ENCODE results near the gene OR2J3.
"Not testable (repeated sequence)": the region's sequence is repeated elsewhere in the genome, so short reads cannot be mapped to it uniquely, and the experiment has no call there.

OR2J3 gene

DNA sequence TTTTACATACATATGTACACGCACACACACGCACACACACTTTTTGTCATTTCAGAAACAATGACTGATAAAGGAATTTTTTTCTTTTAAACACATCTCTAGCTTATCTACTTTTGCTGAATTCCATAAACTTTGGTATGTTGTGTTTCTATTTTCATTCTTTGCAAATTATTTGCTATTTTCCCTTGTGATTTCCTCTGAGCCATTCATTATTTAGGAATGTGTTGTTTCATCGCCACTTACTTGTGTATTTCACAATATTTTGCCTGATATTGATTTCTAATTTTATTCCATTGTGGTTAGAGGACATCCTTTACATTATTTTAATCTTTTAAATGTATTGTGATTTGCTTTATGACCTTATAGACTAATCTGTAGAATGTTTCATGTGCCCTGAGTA lies 39.2 kb downstream of the OR2J3 start:
- Histone ChIP-seq H3K27me3 (ENCODE audit: insufficient read depth, poor library complexity, severe bottlenecking) (no peaks in the 10 kb centered on the region), H3K4me3 (replicated peaks; ENCODE audit: insufficient read depth, low read length) (no peak overlapping the region), H3K27ac (replicated peaks) (no peak overlapping the region)
- DNase-seq (ENCODE audit: low read depth in 1 of 2, low spot score in 1 of 2), result no peak
- TF ChIP-seq, protein P1, sequence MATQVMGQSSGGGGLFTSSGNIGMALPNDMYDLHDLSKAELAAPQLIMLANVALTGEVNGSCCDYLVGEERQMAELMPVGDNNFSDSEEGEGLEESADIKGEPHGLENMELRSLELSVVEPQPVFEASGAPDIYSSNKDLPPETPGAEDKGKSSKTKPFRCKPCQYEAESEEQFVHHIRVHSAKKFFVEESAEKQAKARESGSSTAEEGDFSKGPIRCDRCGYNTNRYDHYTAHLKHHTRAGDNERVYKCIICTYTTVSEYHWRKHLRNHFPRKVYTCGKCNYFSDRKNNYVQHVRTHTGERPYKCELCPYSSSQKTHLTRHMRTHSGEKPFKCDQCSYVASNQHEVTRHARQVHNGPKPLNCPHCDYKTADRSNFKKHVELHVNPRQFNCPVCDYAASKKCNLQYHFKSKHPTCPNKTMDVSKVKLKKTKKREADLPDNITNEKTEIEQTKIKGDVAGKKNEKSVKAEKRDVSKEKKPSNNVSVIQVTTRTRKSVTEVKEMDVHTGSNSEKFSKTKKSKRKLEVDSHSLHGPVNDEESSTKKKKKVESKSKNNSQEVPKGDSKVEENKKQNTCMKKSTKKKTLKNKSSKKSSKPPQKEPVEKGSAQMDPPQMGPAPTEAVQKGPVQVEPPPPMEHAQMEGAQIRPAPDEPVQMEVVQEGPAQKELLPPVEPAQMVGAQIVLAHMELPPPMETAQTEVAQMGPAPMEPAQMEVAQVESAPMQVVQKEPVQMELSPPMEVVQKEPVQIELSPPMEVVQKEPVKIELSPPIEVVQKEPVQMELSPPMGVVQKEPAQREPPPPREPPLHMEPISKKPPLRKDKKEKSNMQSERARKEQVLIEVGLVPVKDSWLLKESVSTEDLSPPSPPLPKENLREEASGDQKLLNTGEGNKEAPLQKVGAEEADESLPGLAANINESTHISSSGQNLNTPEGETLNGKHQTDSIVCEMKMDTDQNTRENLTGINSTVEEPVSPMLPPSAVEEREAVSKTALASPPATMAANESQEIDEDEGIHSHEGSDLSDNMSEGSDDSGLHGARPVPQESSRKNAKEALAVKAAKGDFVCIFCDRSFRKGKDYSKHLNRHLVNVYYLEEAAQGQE (IDR thresholded peaks at IDR 0.05; ENCODE audit: insufficient replicate concordance, low read depth), result no peak

DNA sequence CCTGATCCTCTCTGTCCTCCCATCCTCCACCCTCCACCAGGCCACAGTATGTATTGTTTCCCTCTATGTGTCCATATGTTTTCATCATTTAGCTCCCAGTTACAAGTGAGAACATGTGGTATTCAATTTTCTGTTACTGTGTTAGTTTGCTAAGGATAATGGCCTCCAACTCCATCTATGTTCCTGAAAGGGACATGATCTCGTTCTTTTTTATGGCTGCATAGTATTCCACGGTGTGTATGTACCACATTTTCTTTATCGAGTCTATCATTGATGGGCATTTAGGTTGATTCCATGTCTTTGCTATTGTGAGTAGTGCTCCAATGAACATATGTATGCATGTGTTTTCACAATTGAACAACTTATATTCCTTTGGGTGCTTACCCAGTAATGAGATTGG lies 41.6 kb downstream of the OR2J3 start:
- H3K27ac ChIP-seq (replicated peaks); H3K27me3 ChIP-seq (ENCODE audit: insufficient read depth, poor library complexity, severe bottlenecking); H3K4me3 ChIP-seq (replicated peaks; ENCODE audit: insufficient read depth, low read length); DNase-seq (ENCODE audit: low read depth in 1 of 2, low spot score in 1 of 2): not testable (repeated sequence)

DNA sequence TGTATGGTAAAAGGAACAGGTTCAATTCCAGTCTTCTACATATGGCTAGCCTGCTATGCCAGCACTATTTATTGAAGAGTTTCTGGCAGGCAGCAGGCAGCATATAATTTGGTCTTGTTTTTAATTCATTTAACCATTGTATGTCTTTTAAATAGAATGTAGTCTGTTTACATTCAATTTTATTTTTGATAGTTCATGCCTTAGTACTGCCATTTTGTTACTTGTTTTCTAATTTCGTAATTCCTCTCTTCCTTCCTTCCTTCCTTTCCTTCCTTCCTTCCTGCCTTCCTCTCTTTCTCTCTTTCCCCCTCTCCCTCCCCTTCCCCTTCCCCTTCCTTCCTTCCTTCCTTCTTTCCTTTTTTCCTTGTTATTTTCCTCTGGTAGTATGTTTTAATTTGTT lies 45.2 kb downstream of the OR2J3 start:
- TF ChIP-seq GABPA (IDR thresholded peaks at IDR 0.05; ENCODE audit: low read depth), result no peak
- TF ChIP-seq, protein P2, sequence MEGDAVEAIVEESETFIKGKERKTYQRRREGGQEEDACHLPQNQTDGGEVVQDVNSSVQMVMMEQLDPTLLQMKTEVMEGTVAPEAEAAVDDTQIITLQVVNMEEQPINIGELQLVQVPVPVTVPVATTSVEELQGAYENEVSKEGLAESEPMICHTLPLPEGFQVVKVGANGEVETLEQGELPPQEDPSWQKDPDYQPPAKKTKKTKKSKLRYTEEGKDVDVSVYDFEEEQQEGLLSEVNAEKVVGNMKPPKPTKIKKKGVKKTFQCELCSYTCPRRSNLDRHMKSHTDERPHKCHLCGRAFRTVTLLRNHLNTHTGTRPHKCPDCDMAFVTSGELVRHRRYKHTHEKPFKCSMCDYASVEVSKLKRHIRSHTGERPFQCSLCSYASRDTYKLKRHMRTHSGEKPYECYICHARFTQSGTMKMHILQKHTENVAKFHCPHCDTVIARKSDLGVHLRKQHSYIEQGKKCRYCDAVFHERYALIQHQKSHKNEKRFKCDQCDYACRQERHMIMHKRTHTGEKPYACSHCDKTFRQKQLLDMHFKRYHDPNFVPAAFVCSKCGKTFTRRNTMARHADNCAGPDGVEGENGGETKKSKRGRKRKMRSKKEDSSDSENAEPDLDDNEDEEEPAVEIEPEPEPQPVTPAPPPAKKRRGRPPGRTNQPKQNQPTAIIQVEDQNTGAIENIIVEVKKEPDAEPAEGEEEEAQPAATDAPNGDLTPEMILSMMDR (IDR thresholded peaks at IDR 0.05; ENCODE audit: insufficient read depth, low read length), result no peak
- TF ChIP-seq POLR2AphosphoS5 (IDR thresholded peaks at IDR 0.05; ENCODE audit: low read depth), result no peak
- no peak for TF ChIP-seq SPI1 (IDR thresholded peaks at IDR 0.05; ENCODE audit: borderline replicate concordance, low read depth)
- TF ChIP-seq, protein P1 (IDR thresholded peaks at IDR 0.05; ENCODE audit: insufficient replicate concordance, low read depth), result no peak
- H3K27ac ChIP-seq (replicated peaks), result no peak overlapping the region
- H3K4me3 ChIP-seq (replicated peaks; ENCODE audit: insufficient read depth, low read length), result no peak overlapping the region
- DNase-seq (ENCODE audit: low read depth in 1 of 2, low spot score in 1 of 2), result no peak
- no peaks in the 10 kb centered on the region for H3K27me3 ChIP-seq (ENCODE audit: insufficient read depth, poor library complexity, severe bottlenecking)

DNA sequence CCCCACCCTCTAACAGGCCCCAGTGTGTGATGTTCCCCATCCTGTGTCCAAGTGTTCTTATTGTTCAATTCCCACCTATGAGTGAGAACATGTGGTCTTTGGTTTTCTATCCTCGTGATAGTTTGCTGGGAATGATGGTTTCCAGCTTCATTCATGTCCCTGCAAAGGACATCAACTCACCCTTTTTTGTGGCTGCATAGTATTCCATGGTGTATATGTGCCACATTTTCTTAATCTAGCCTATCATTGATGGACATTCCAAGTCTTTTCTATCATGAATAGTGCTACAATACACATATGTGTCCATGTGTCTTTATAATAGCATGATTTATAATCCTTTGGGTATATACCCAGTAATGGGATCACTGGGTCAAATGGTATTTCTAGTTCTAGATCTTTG lies 47.3 kb downstream of the OR2J3 start:
- DNase-seq (ENCODE audit: low read depth in 1 of 2, low spot score in 1 of 2); H3K27ac ChIP-seq (replicated peaks); H3K4me3 ChIP-seq (replicated peaks; ENCODE audit: insufficient read depth, low read length); H3K27me3 ChIP-seq (ENCODE audit: insufficient read depth, poor library complexity, severe bottlenecking): not testable (repeated sequence)

DNA sequence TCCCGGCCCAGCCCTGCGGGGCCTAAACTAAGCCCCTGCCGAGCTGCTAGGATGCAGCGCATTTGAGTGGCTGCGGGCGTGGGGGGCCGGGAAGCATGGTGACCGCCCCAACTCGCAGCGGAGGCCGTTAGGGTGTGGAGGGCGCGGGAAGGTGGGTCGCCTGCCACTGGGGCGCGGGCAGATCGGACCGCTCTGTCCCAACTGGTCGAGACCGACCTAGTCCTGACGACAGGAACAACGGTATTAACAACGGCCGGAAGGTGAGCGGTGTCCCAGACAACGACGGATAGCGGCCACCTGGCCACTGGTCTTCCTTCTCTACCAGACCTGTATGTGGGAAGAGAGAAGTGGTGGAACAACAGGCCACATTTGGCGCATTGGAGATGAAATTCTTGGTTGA lies 52.1 kb downstream of the OR2J3 start:
- H3K4me3 ChIP-seq (replicated peaks; ENCODE audit: insufficient read depth, low read length); H3K27ac ChIP-seq (replicated peaks); DNase-seq (ENCODE audit: low read depth in 1 of 2, low spot score in 1 of 2); H3K27me3 ChIP-seq (ENCODE audit: insufficient read depth, poor library complexity, severe bottlenecking): not testable (repeated sequence)
